ENCODE measurements around the gene KCNMB2. TPM values are rescaled to one million over a fixed set of nuclear protein-coding genes. Genes with fewer than 3 reads are reported as not detected.

Gene KCNMB2
- total RNA-seq, 2 donors from 2014 or later, result not detected

- Histone ChIP-seq H3K36me3 (ENCODE audit: control insufficient read depth, insufficient read depth, low read length) (no peaks in the 10 kb centered on the region), H3K9me3 (ENCODE audit: control insufficient read depth, low read length) (no peaks in the 10 kb centered on the region), H3K9ac (ENCODE audit: extremely low read depth, low read length, poor library complexity, severe bottlenecking) (no peak overlapping the region), H3K27me3 (ENCODE audit: control insufficient read depth, insufficient read depth, low read length, poor library complexity, severe bottlenecking) (no peaks in the 10 kb centered on the region), H3K27ac (ENCODE audit: low read depth, low read length) (no peak overlapping the region), H3K4me3 (ENCODE audit: low read length) (no peak overlapping the region), H3K4me1 (ENCODE audit: control insufficient read depth, insufficient read depth, low read length) (no peaks in the 10 kb centered on the region)
- H3K4me1 Mint-ChIP-seq, result no peaks in the 10 kb centered on the region
- H3K27ac Mint-ChIP-seq, result no peak overlapping the region
- no peaks in the 10 kb centered on the region for H3K27me3 Mint-ChIP-seq (ENCODE audit: insufficient read depth)
- no peak for DNase-seq
- WGBS, 2 experiments (ENCODE audit: insufficient coverage in 1 of 2, insufficient read length in 1 of 2), result no CpG with 5 or more reads among the region's 1 CpG
- no peak overlapping the region for H3K4me3 Mint-ChIP-seq
- no peaks in the 10 kb centered on the region for H3K9me3 Mint-ChIP-seq
- no peaks in the 10 kb centered on the region for H3K36me3 Mint-ChIP-seq (ENCODE audit: low read depth)
- no peak for TF ChIP-seq CTCF (conservative IDR thresholded peaks at IDR 0.05)
Measured at GRCh38 chr3:178807694-178808093, 271.5 kb downstream of the KCNMB2 start.

- Histone ChIP-seq H3K4me3 (ENCODE audit: low read length) (no peak overlapping the region), H3K27ac (ENCODE audit: low read depth, low read length) (no peak overlapping the region), H3K9ac (ENCODE audit: extremely low read depth, low read length, poor library complexity, severe bottlenecking) (no peak overlapping the region), H3K36me3 (ENCODE audit: control insufficient read depth, insufficient read depth, low read length) (no peaks in the 10 kb centered on the region), H3K4me1 (ENCODE audit: control insufficient read depth, insufficient read depth, low read length) (no peaks in the 10 kb centered on the region), H3K27me3 (ENCODE audit: control insufficient read depth, insufficient read depth, low read length, poor library complexity, severe bottlenecking) (peaks cover 5% of the 10 kb centered on the region), H3K9me3 (ENCODE audit: control insufficient read depth, low read length) (no peaks in the 10 kb centered on the region)
- Mint-ChIP-seq H3K9me3 (no peaks in the 10 kb centered on the region), H3K36me3 (ENCODE audit: low read depth) (no peaks in the 10 kb centered on the region), H3K4me1 (no peaks in the 10 kb centered on the region), H3K4me3 (no peak overlapping the region), H3K27ac (no peak overlapping the region), H3K27me3 (ENCODE audit: insufficient read depth) (no peaks in the 10 kb centered on the region)
- WGBS, 2 experiments (ENCODE audit: insufficient coverage in 1 of 2, insufficient read length in 1 of 2), result 80% methylated on average over 1 of the region's 1 CpG; no CpG with 5 or more reads in 1 of the 2 experiments
- no peak for TF ChIP-seq CTCF (conservative IDR thresholded peaks at IDR 0.05)
- no peak for DNase-seq
Measured at GRCh38 chr3:178808748-178809147, 272.5 kb downstream of the KCNMB2 start.

GRCh38 chr3:178810181-178810580, 273.9 kb downstream of the KCNMB2 start:
- no peaks in the 10 kb centered on the region for H3K9me3 Mint-ChIP-seq
- no peak overlapping the region for H3K9ac ChIP-seq (ENCODE audit: extremely low read depth, low read length, poor library complexity, severe bottlenecking)
- H3K4me1 Mint-ChIP-seq, result peaks cover 7% of the 10 kb centered on the region
- H3K27ac ChIP-seq (ENCODE audit: low read depth, low read length), result no peak overlapping the region
- no peak for DNase-seq
- no peak overlapping the region for H3K4me3 ChIP-seq (ENCODE audit: low read length)
- H3K4me3 Mint-ChIP-seq, result no peak overlapping the region
- no peaks in the 10 kb centered on the region for H3K9me3 ChIP-seq (ENCODE audit: control insufficient read depth, low read length)
- no peaks in the 10 kb centered on the region for H3K27me3 Mint-ChIP-seq (ENCODE audit: insufficient read depth)
- no peak for TF ChIP-seq CTCF (conservative IDR thresholded peaks at IDR 0.05)
- peaks cover 13% of the 10 kb centered on the region for H3K27me3 ChIP-seq (ENCODE audit: control insufficient read depth, insufficient read depth, low read length, poor library complexity, severe bottlenecking)
- H3K4me1 ChIP-seq (ENCODE audit: control insufficient read depth, insufficient read depth, low read length), result no peaks in the 10 kb centered on the region
- no peaks in the 10 kb centered on the region for H3K36me3 Mint-ChIP-seq (ENCODE audit: low read depth)
- no peak overlapping the region for H3K27ac Mint-ChIP-seq
- WGBS, 2 experiments (ENCODE audit: insufficient coverage in 1 of 2, insufficient read length in 1 of 2), result 86 to 100% methylated on average over 2 of the region's 2 CpGs
- no peaks in the 10 kb centered on the region for H3K36me3 ChIP-seq (ENCODE audit: control insufficient read depth, insufficient read depth, low read length)
